Panc1 (cell line): ENCODE results near the gene RPS15A.
"Not testable (repeated sequence)": the region's sequence is repeated elsewhere in the genome, so short reads cannot be mapped to it uniquely, and the experiment has no call there.

ENCODE experiments used
- POLR2AphosphoS5 ChIP-seq: IDR thresholded peaks from 2 replicates; pipeline ENCODE4 v1.6.1; 2012; ENCODE audit warnings: mild to moderate bottlenecking, low read depth, low read length, moderate library complexity
- REST ChIP-seq, 2 experiments: IDR thresholded peaks; 2 replicates each; pipeline ENCODE4 v1.6.1; 2011 to 2012; ENCODE audit warnings: low read depth in 2 of 2, control low read depth in 1 of 2, low read length in 1 of 2, mild to moderate bottlenecking in 1 of 2, moderate library complexity in 1 of 2; ENCODE audit not compliant: insufficient read depth in 1 of 2
- SIN3A ChIP-seq: IDR thresholded peaks from 2 replicates; pipeline ENCODE4 v1.6.1; 2012; ENCODE audit warnings: low read depth, mild to moderate bottlenecking, low read length, moderate library complexity, borderline replicate concordance; ENCODE audit not compliant: insufficient read depth
- TCF7L2 ChIP-seq: IDR thresholded peaks from 2 replicates; pipeline ENCODE4 v1.6.1; 2011; ENCODE audit warnings: mild to moderate bottlenecking, low read depth, low read length, inconsistent platforms
- TF ChIP-seq, protein P1 (sequence below): fragments of 450-650 bp; IDR thresholded peaks from 2 replicates; pipeline ENCODE4 v1.5.1; 2017; ENCODE audit warnings: mild to moderate bottlenecking

GRCh38 chr16:18772171-18772570 lies 18.0 kb downstream of the RPS15A start:
- TF ChIP-seq, protein P1, sequence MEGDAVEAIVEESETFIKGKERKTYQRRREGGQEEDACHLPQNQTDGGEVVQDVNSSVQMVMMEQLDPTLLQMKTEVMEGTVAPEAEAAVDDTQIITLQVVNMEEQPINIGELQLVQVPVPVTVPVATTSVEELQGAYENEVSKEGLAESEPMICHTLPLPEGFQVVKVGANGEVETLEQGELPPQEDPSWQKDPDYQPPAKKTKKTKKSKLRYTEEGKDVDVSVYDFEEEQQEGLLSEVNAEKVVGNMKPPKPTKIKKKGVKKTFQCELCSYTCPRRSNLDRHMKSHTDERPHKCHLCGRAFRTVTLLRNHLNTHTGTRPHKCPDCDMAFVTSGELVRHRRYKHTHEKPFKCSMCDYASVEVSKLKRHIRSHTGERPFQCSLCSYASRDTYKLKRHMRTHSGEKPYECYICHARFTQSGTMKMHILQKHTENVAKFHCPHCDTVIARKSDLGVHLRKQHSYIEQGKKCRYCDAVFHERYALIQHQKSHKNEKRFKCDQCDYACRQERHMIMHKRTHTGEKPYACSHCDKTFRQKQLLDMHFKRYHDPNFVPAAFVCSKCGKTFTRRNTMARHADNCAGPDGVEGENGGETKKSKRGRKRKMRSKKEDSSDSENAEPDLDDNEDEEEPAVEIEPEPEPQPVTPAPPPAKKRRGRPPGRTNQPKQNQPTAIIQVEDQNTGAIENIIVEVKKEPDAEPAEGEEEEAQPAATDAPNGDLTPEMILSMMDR = not testable (repeated sequence)
- not testable (repeated sequence) for TF ChIP-seq POLR2AphosphoS5; REST (IDR thresholded peaks at IDR 0.05; ENCODE audit: insufficient read depth in 1 of 2, low read depth in 2 of 2, low read length in 1 of 2); SIN3A; TCF7L2
